Measurements from ENCODE around the gene IHH. TPM values are rescaled to one million over a fixed set of nuclear protein-coding genes. Genes with fewer than 3 reads are reported as not detected.

IHH gene
- total and polyA plus RNA-seq, 5 donors from 2014 or later: not detected

DNA sequence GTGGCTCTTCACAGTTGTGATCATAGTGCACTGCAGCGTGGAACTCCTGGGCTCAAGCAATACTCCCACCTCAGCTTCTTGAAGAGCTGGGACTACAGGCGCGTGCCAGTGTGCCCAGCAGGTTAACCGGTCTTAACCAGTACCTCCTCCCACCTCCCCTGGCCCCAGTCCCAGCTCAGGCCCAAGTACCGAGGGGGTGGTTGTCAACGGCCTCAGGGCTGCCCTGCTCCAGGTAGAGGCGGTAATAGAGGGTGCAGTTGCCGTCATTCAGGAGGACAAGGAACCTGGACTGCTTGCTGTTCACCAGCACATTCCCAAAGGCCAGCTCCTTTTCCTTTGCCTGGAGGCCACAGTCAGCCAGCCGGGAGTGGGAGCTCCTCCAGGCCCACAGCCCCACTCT is 39.1 kb downstream of the IHH start:
- ATAC-seq (ENCODE audit: low read depth in 2 of 2) (no peak), DNase-seq (no peak)
- no peaks in the 10 kb centered on the region for H3K36me3 ChIP-seq (ENCODE audit: control insufficient read depth, insufficient read depth, low read length)
- H3K9me3 Mint-ChIP-seq: no peaks in the 10 kb centered on the region
- H3K36me3 Mint-ChIP-seq: no peaks in the 10 kb centered on the region
- H3K27ac ChIP-seq (ENCODE audit: insufficient read depth, low read length, poor library complexity, severe bottlenecking): no peak overlapping the region
- H3K4me3 Mint-ChIP-seq: no peak overlapping the region
- H3K27me3 ChIP-seq (ENCODE audit: control insufficient read depth, insufficient read depth, low read length): no peaks in the 10 kb centered on the region
- no peaks in the 10 kb centered on the region for H3K4me1 Mint-ChIP-seq
- H3K4me1 ChIP-seq (ENCODE audit: control insufficient read depth, insufficient read depth, low read length, poor library complexity, severe bottlenecking): no peaks in the 10 kb centered on the region
- H3K9me3 ChIP-seq (ENCODE audit: control insufficient read depth in 2 of 2, low read length in 2 of 2): no peaks in the 10 kb centered on the region
- no peak overlapping the region for H3K27ac Mint-ChIP-seq
- H3K27me3 Mint-ChIP-seq: peaks cover 14% of the 10 kb centered on the region
- H3K4me3 ChIP-seq (ENCODE audit: low read depth, low read length): no peak overlapping the region

DNA sequence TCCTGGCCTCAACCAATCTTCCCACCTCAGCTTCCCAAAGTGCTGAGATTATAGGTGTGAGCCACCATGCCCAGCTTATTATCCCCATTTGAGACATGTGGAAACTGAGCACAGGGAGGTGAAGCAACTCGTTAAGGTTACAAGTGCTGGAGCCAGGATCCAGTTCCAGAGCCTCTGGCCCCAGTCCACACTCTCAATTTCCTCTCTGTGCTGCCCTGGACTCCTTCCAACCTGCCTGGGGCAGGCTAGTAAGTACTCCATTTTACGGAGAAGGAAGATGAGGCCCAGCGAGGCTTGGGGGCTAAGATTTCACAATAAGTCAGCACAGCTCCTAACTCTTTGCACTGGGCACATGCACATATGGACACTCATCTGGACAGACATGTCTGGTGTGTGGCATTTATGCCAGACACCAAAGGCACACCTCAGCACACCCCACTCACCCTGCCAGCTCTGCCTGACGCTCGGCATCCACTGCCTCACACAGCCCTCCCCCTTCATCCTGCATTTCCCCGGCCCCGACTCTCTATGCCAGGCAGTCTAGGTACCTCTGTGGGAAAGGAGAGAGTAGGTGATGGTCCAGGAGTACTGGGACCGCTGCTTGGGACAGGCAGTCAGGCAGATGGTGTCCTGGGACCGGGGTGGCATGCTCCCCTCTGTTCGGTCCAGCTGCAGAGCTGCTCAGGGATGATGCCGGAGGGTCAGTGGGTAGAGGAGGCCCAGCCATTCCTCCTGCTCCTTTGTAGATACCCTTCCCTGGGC is 39.9 kb downstream of the IHH start:
- Mint-ChIP-seq H3K4me3 (no peak overlapping the region), H3K27ac (peak overlapping the region in 1 of 3 donors; percentile 56), H3K4me1 (no peaks in the 10 kb centered on the region), H3K27me3 (peaks cover 14% of the 10 kb centered on the region), H3K9me3 (no peaks in the 10 kb centered on the region), H3K36me3 (no peaks in the 10 kb centered on the region)
- Histone ChIP-seq H3K4me3 (ENCODE audit: low read depth, low read length) (no peak overlapping the region), H3K36me3 (ENCODE audit: control insufficient read depth, insufficient read depth, low read length) (no peaks in the 10 kb centered on the region), H3K9me3 (ENCODE audit: control insufficient read depth in 2 of 2, low read length in 2 of 2) (no peaks in the 10 kb centered on the region), H3K27ac (ENCODE audit: insufficient read depth, low read length, poor library complexity, severe bottlenecking) (no peak overlapping the region), H3K4me1 (ENCODE audit: control insufficient read depth, insufficient read depth, low read length, poor library complexity, severe bottlenecking) (no peaks in the 10 kb centered on the region), H3K27me3 (ENCODE audit: control insufficient read depth, insufficient read depth, low read length) (no peaks in the 10 kb centered on the region)
- DNase-seq: no peak
- ATAC-seq (ENCODE audit: low read depth in 2 of 2): no peak

DNA sequence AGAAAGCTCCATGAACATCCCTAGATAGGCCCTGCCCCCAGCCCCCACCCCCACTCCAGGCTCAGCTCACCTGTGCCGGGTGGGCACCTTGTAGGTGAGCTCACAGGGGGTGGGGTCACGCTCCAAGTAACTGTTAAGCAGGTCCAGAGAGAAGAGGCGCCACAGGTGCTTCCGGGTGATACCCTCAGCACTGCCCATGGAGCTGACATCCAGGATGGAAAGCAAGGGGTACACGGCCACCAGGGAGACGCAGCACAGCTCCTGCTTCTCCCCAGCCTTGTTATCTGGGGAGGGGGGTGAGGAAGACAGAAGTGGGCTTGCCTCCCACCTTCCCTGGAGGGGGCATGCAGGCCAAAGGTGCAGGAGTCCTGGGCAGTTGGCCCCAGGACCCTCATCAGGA is 41.3 kb downstream of the IHH start:
- no peaks in the 10 kb centered on the region for H3K36me3 Mint-ChIP-seq

DNA sequence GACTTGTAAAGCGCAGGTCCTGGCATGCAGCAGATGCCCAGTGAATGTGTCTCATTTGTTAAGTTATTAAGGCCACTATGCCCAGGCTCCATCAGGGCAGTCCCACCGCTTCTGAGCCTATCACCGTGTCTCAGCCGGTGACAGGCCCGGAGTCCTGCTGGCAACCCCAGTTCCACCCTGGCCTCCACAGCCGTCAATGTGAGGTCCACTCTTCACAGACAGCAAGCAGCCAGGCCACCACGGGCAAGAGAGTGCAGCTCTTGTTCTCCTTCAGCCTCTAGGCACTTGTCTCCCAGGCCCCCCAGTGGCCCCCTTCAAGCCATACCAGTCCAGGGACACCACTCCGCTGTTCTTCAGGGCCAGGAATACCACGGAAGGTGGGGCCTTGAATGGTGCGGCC is 42.0 kb downstream of the IHH start:
- H3K4me3 Mint-ChIP-seq: no peak overlapping the region
- no peaks in the 10 kb centered on the region for H3K9me3 ChIP-seq (ENCODE audit: control insufficient read depth in 2 of 2, low read length in 2 of 2)
- H3K36me3 Mint-ChIP-seq: no peaks in the 10 kb centered on the region
- no peaks in the 10 kb centered on the region for H3K36me3 ChIP-seq (ENCODE audit: control insufficient read depth, insufficient read depth, low read length)
- H3K27me3 Mint-ChIP-seq: peaks cover 14% of the 10 kb centered on the region
- H3K27ac ChIP-seq (ENCODE audit: insufficient read depth, low read length, poor library complexity, severe bottlenecking): no peak overlapping the region
- no peak for DNase-seq
- no peaks in the 10 kb centered on the region for H3K4me1 Mint-ChIP-seq
- no peaks in the 10 kb centered on the region for H3K4me1 ChIP-seq (ENCODE audit: control insufficient read depth, insufficient read depth, low read length, poor library complexity, severe bottlenecking)
- no peaks in the 10 kb centered on the region for H3K27me3 ChIP-seq (ENCODE audit: control insufficient read depth, insufficient read depth, low read length)
- peaks cover 0 to 1% (median 0%) of the 10 kb centered on the region in 7 donors for H3K9me3 Mint-ChIP-seq
- H3K27ac Mint-ChIP-seq: no peak overlapping the region
- H3K4me3 ChIP-seq (ENCODE audit: low read depth, low read length): no peak overlapping the region
- no peak for ATAC-seq (ENCODE audit: low read depth in 2 of 2)

More for the DNA sequence above, 41.3 kb downstream of the IHH start:
- H3K4me3 ChIP-seq (ENCODE audit: low read depth, low read length): no peak overlapping the region
- Mint-ChIP-seq H3K4me3 (no peak overlapping the region), H3K27me3 (peaks cover 14% of the 10 kb centered on the region), H3K4me1 (no peaks in the 10 kb centered on the region), H3K9me3 (peaks cover 0 to 1% (median 0%) of the 10 kb centered on the region in 7 donors), H3K27ac (no peak overlapping the region)
- H3K4me1 ChIP-seq (ENCODE audit: control insufficient read depth, insufficient read depth, low read length, poor library complexity, severe bottlenecking): no peaks in the 10 kb centered on the region
- no peak for ATAC-seq (ENCODE audit: low read depth in 2 of 2)
- no peak overlapping the region for H3K27ac ChIP-seq (ENCODE audit: insufficient read depth, low read length, poor library complexity, severe bottlenecking)
- no peaks in the 10 kb centered on the region for H3K36me3 ChIP-seq (ENCODE audit: control insufficient read depth, insufficient read depth, low read length)
- no peaks in the 10 kb centered on the region for H3K27me3 ChIP-seq (ENCODE audit: control insufficient read depth, insufficient read depth, low read length)
- no peak for DNase-seq
- H3K9me3 ChIP-seq (ENCODE audit: control insufficient read depth in 2 of 2, low read length in 2 of 2): no peaks in the 10 kb centered on the region

DNA sequence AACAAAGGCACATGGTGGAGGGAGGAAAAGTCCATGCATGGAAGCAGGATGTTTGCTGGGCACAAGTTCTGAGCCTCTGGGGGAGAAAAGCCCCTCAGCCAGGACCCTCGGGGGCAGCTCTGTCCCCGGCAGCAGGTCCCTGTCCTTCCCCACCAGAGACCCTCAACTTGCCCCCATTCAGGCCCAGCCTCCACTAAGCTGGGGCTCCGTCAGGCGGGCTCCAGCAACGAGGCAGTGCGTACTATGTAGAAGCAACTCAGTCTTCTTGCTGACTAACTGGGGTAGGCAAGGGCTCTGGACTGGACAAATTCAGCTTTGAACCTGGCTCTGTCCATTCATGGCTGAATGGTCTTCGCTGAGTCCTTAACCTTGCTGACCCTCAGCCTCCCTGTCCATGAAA is 42.4 kb downstream of the IHH start:
- no peak overlapping the region for H3K4me3 ChIP-seq (ENCODE audit: low read depth, low read length)
- ATAC-seq (ENCODE audit: low read depth in 2 of 2): no peak
- Mint-ChIP-seq H3K4me3 (no peak overlapping the region), H3K36me3 (no peaks in the 10 kb centered on the region), H3K27ac (no peak overlapping the region), H3K9me3 (peaks cover 0 to 1% (median 0%) of the 10 kb centered on the region in 7 donors), H3K4me1 (no peaks in the 10 kb centered on the region), H3K27me3 (peaks cover 14% of the 10 kb centered on the region)
- DNase-seq: no peak
- no peaks in the 10 kb centered on the region for H3K9me3 ChIP-seq (ENCODE audit: control insufficient read depth in 2 of 2, low read length in 2 of 2)
- H3K27ac ChIP-seq (ENCODE audit: insufficient read depth, low read length, poor library complexity, severe bottlenecking): no peak overlapping the region
- no peaks in the 10 kb centered on the region for H3K36me3 ChIP-seq (ENCODE audit: control insufficient read depth, insufficient read depth, low read length)
- H3K27me3 ChIP-seq (ENCODE audit: control insufficient read depth, insufficient read depth, low read length): no peaks in the 10 kb centered on the region
- no peaks in the 10 kb centered on the region for H3K4me1 ChIP-seq (ENCODE audit: control insufficient read depth, insufficient read depth, low read length, poor library complexity, severe bottlenecking)

DNA sequence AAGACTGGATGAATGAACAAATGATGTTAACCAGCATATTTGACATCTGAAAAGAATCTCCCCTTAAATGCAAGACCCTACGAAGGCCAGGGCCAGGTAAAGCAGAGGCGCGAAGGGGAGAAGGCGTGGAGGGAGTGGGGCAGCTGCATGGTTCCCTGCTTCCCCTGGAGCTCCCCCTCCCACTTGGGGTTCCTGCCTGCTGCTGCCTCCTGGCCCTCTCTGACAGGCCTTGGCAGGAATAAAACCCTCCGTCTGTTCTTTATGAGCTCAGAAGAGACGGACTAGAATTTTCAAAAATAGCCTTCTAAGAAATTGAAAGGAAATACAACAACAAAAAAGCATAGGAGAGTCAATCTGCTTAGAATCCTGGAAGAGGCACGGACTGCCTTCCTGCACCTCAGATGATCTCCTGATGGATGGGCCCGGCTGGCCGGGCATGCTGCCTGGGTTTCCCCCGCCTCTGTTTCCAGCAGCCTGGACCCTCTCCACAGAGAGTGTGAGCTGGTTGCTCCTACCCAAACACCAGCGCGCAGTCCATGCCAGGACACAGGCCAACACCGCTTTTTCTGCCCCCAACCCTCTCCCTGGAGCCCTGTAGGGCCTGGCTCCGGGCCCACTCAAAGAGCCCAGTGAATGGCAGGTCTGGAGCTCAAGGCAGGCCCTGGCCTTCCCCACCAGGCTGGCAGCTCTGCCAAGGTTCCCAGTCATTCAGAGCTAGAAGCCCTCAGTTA is 43.4 kb downstream of the IHH start:
- H3K27ac ChIP-seq (ENCODE audit: insufficient read depth, low read length, poor library complexity, severe bottlenecking): no peak overlapping the region
- no peak overlapping the region for H3K4me3 ChIP-seq (ENCODE audit: low read depth, low read length)
- Mint-ChIP-seq H3K9me3 (peaks cover 0 to 1% (median 0%) of the 10 kb centered on the region in 7 donors), H3K4me1 (no peaks in the 10 kb centered on the region), H3K4me3 (no peak overlapping the region), H3K27ac (no peak overlapping the region), H3K36me3 (no peaks in the 10 kb centered on the region), H3K27me3 (peaks cover 22% of the 10 kb centered on the region)
- H3K36me3 ChIP-seq (ENCODE audit: control insufficient read depth, insufficient read depth, low read length): no peaks in the 10 kb centered on the region
- no peaks in the 10 kb centered on the region for H3K27me3 ChIP-seq (ENCODE audit: control insufficient read depth, insufficient read depth, low read length)
- H3K4me1 ChIP-seq (ENCODE audit: control insufficient read depth, insufficient read depth, low read length, poor library complexity, severe bottlenecking): no peaks in the 10 kb centered on the region
- ATAC-seq (ENCODE audit: low read depth in 2 of 2) (no peak), DNase-seq (no peak)
- no peaks in the 10 kb centered on the region for H3K9me3 ChIP-seq (ENCODE audit: control insufficient read depth in 2 of 2, low read length in 2 of 2)

DNA sequence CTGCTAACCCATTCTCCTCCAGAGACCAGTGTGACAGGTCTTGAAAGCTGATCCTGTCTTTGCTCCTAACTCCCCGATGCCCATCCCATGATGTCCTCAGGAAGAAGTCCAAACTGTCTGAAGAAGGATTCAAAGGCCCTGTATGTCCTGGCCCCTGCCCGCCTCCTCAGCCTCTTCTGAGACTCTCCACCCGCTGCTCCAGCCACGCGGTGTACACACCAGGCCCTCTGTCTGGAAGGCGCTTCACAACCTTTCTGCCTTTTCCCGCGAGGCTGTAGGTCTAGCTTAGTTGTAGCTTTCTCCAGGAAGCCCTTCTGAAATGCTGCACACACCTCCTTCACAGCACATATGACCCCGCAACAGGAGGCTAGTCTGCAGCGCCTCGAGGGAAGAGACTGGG is 44.0 kb downstream of the IHH start:
- H3K4me1 ChIP-seq (ENCODE audit: control insufficient read depth, insufficient read depth, low read length, poor library complexity, severe bottlenecking): no peaks in the 10 kb centered on the region
- no peak overlapping the region for H3K27ac Mint-ChIP-seq
- no peak for DNase-seq
- no peaks in the 10 kb centered on the region for H3K27me3 ChIP-seq (ENCODE audit: control insufficient read depth, insufficient read depth, low read length)
- no peaks in the 10 kb centered on the region for H3K36me3 Mint-ChIP-seq
- no peak overlapping the region for H3K27ac ChIP-seq (ENCODE audit: insufficient read depth, low read length, poor library complexity, severe bottlenecking)
- H3K27me3 Mint-ChIP-seq: peaks cover 20% of the 10 kb centered on the region
- no peaks in the 10 kb centered on the region for H3K9me3 ChIP-seq (ENCODE audit: control insufficient read depth in 2 of 2, low read length in 2 of 2)
- ATAC-seq (ENCODE audit: low read depth in 2 of 2): no peak
- H3K4me3 Mint-ChIP-seq: no peak overlapping the region
- no peak overlapping the region for H3K4me3 ChIP-seq (ENCODE audit: low read depth, low read length)
- H3K9me3 Mint-ChIP-seq: peaks cover 0 to 1% (median 0%) of the 10 kb centered on the region in 7 donors
- no peaks in the 10 kb centered on the region for H3K36me3 ChIP-seq (ENCODE audit: control insufficient read depth, insufficient read depth, low read length)
- H3K4me1 Mint-ChIP-seq: no peaks in the 10 kb centered on the region

DNA sequence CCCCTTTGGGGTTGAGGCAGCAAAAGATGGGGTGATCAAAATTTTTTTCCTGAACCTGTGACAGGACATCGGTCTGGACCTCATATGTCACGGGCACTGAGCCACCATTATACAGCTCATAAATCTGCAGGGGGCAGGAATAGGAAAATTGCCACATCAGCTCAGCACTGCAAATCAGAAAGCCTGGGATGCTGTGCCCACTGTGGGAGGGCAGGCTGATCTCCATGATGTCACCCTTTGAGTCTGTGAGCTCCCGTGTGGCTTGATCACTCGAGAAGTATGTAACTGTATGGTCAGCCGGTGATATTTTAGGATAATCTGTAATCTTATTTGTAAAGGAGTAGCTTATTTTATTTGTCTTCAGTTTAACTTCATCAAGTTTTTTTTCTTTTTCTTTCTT is 49.8 kb downstream of the IHH start:
- Mint-ChIP-seq H3K27me3 (peaks cover 27% of the 10 kb centered on the region), H3K36me3 (no peaks in the 10 kb centered on the region), H3K27ac (no peak overlapping the region), H3K9me3 (peaks cover 0 to 3% (median 0%) of the 10 kb centered on the region in 7 donors), H3K4me3 (no peak overlapping the region), H3K4me1 (no peaks in the 10 kb centered on the region)
- H3K36me3 ChIP-seq (ENCODE audit: control insufficient read depth, insufficient read depth, low read length): no peaks in the 10 kb centered on the region
- no peak overlapping the region for H3K27ac ChIP-seq (ENCODE audit: insufficient read depth, low read length, poor library complexity, severe bottlenecking)
- H3K9me3 ChIP-seq (ENCODE audit: control insufficient read depth in 2 of 2, low read length in 2 of 2): no peaks in the 10 kb centered on the region
- DNase-seq: no peak
- H3K4me3 ChIP-seq (ENCODE audit: low read depth, low read length): no peak overlapping the region
- H3K4me1 ChIP-seq (ENCODE audit: control insufficient read depth, insufficient read depth, low read length, poor library complexity, severe bottlenecking): no peaks in the 10 kb centered on the region
- no peak for ATAC-seq (ENCODE audit: low read depth in 2 of 2)
- no peaks in the 10 kb centered on the region for H3K27me3 ChIP-seq (ENCODE audit: control insufficient read depth, insufficient read depth, low read length)

Data from CD4-positive, CD25-positive, alpha-beta regulatory T cell (primary cell).